ENCODE results near the gene TRIM46. TPM values are rescaled to one million over a fixed set of nuclear protein-coding genes. Genes with fewer than 3 reads are reported as not detected.

Gene TRIM46
- total and polyA plus RNA-seq, 2 of the 13 experiments (the other 11 are each of a cell fraction or from before 2014, with no cell fraction given) = 0.04 to 0.09 TPM

DNA sequence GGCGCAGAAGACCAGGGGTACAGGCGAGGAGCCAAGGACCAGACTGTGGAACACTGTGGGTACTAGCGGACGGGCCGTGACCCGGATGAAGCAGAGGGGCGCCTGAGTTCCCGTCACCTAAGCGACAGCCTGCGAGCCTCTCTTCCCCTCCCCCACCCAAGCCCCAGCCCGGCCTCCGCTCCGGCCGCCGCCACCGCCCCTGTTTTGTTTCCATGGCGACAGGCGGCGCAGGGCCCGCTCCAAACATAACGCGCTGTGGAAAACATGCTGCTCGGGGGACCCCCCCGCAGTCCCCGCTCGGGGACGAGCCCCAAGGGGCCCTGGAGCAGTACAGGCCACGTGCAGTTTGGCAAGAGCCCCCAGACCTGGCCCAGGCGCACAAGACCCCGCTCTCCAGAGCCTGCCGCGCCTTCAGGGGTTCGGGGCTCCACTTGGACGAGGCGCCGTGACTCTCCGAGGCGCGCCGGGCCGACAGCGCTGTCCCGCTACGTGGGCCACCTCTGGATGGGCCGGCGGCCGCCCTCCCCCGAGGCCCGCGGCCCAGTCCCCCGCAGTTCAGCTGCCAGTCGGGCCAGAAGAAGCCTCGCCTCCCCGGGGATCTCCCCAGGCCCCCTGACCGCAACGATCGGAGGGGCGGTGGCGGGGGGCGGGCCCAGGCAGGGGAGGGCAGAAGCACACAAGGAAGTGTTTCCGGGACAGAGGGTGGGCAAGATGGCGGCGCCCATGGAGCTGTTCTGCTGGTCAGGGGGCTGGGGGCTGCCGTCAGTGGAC lies 35.1 kb downstream of the TRIM46 start, which contains the start of gene MTX1 (continued):
- TF ChIP-seq LRRFIP1 (CRISPR knock-in tag; conservative IDR thresholded peaks at IDR 0.05) (no peak), NFYC (CRISPR knock-in tag; IDR thresholded peaks at IDR 0.05) (no peak), MIXL1 (CRISPR knock-in tag; IDR thresholded peaks at IDR 0.05) (no peak), KMT2B (CRISPR knock-in tag; IDR thresholded peaks at IDR 0.05) (no peak), CBFB (CRISPR knock-in tag; IDR thresholded peaks at IDR 0.05) (0 out of 2 replicates have a peak, but pooled peaks have one; percentile 26), PRPF4 (IDR thresholded peaks at IDR 0.05; ENCODE audit: low read depth, low read length, poor library complexity, severe bottlenecking) (peak; percentile 19), ZNF792 (CRISPR knock-in tag; IDR thresholded peaks at IDR 0.05) (peak; percentile 69; the same call in 1 of the 2 replicates), ATF7 (IDR thresholded peaks at IDR 0.05) (no peak), ATF7 (CRISPR knock-in tag; IDR thresholded peaks at IDR 0.05) (no peak), CSRNP1 (CRISPR knock-in tag; IDR thresholded peaks at IDR 0.05) (peak; percentile 30; the same call in 1 of the 2 replicates), HES4 (CRISPR knock-in tag; IDR thresholded peaks at IDR 0.05; ENCODE audit: borderline replicate concordance) (peak; percentile 17; the same call in 1 of the 2 replicates), ZNF850 (CRISPR knock-in tag; conservative IDR thresholded peaks at IDR 0.05) (no peak), ZSCAN21 (CRISPR knock-in tag; IDR thresholded peaks at IDR 0.05; ENCODE audit: borderline replicate concordance) (no peak), ISL2 (CRISPR knock-in tag; IDR thresholded peaks at IDR 0.05) (no peak; the same call in 1 of the 2 replicates), HCFC1 (IDR thresholded peaks at IDR 0.05; ENCODE audit: low read depth, low read length) (peak; percentile 47), DZIP1 (CRISPR knock-in tag; IDR thresholded peaks at IDR 0.05) (no peak), GABPB1 (CRISPR knock-in tag; IDR thresholded peaks at IDR 0.05) (peak; percentile 98), ZNF414 (CRISPR knock-in tag; IDR thresholded peaks at IDR 0.05) (0 out of 2 replicates have a peak, but pooled peaks have one; percentile 9)
